ENCODE results near the gene DIS3. TPM values are rescaled to one million over a fixed set of nuclear protein-coding genes. Genes with fewer than 3 reads are reported as not detected.
A peak's percentile ranks its signal among the peaks of the same experiment; 100 is the strongest.

The DIS3 gene
- total and polyA plus RNA-seq, 9 of the 15 experiments (the other 6 are each of a cell fraction or from before 2014, with no cell fraction given): 6.0 to 48.9 (median 34.2) TPM

DNA sequence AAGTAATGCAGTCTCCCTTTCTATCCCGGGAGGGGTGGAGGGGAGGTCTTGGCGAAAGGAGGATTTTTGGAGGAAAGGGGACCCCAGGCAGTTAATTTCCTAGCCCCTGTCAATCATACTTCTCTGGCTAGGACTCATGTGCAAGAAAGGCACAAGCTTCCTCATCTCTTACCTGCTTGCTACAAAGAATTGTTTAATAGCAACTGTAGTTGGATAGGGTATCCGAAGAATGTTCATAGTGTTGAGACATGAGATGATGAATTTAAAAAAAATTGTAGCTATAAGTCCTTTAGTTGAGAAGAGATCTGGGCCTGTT, 53.5 kb downstream of the DIS3 start:
- TF ChIP-seq PKNOX1 (IDR thresholded peaks at IDR 0.05) (peak; percentile 87), NCOR1 (IDR thresholded peaks at IDR 0.05) (no peak), KDM1A (IDR thresholded peaks at IDR 0.05) (no peak)
- CTCF ChIA-PET (ENCODE audit: low intra/inter-chr PET ratio): no interaction called here
- DNase-seq (ENCODE audit: extremely low read depth in 1 of 4, low spot score in 3 of 4): peak in 1 of 4 experiments; percentile 6
- Histone ChIP-seq H3K9me1 (ENCODE audit: control insufficient read depth, insufficient read depth, low read length) (no peaks in the 10 kb centered on the region), H3K36me3 (ENCODE audit: control insufficient read depth, insufficient read depth, low read length) (peaks cover 44% of the 10 kb centered on the region), H3K4me2 (ENCODE audit: insufficient read depth, low read length) (peak overlapping the region; percentile 93), H3K9ac (ENCODE audit: insufficient read depth in 1 of 2, low read depth in 2 of 2, low read length in 2 of 2) (peak overlapping the region; percentile 92 to 93), H3K9me3 (replicated peaks; ENCODE audit: control insufficient read depth, insufficient read depth, low read depth, low read length) (no peaks in the 10 kb centered on the region), H3K27ac (ENCODE audit: extremely low read depth, low read depth, low read length) (peak overlapping the region; percentile 94), H3K4me3 (peak overlapping the region; percentile 82), H3K79me2 (ENCODE audit: control insufficient read depth, insufficient read depth, low read length) (peaks cover 82% of the 10 kb centered on the region), H3K27me3 (ENCODE audit: control insufficient read depth in 2 of 2, insufficient read depth in 2 of 2, low read length in 2 of 2) (no peaks in the 10 kb centered on the region), H3K4me1 (replicated peaks in 1 of 2; ENCODE audit: control insufficient read depth in 2 of 2, insufficient read depth in 2 of 2, low read length in 2 of 2) (peaks cover 0 to 7% of the 10 kb centered on the region in 2 experiments; a peak in 3 of 5 replicates), H4K20me1 (replicated peaks; ENCODE audit: control insufficient read depth, insufficient read depth, low read length) (no peaks in the 10 kb centered on the region), H2AFZ (ENCODE audit: low read depth, low read length) (peak overlapping the region; percentile 84)
- no peak for ATAC-seq
- POLR2A ChIA-PET: interaction anchor here (1.3 kb wide), 1 partner anchor 16 kb away, joined by 3 read pairs; no protein-coding TSS in a partner anchor
- no peak for FAIRE-seq
- intact Hi-C loops (cut with micrococcal nuclease) (no loop called here), in situ Hi-C loops (cut with MboI) (no loop called here)
- 0% methylated on average over 3 of the region's 3 CpGs for whole genome bisulfite sequencing (ENCODE audit: insufficient coverage, low coverage, missing lambda C conversion rate)
- BruUV-seq (replicated peaks): TSS peak; percentile 48
